Measurements from ENCODE around the gene ARPP21. TPM values are rescaled to one million over a fixed set of nuclear protein-coding genes. Genes with fewer than 3 reads are reported as not detected.

The ARPP21 gene
- total RNA-seq, 1 donor from 2014 or later = not detected

GRCh38 chr3:35670408-35670965, 31.2 kb downstream of the ARPP21 start:
- DNase-seq (ENCODE audit: low spot score) = no peak
- intact Hi-C loops (cut with DNase I) = no loop called here

- DNase-seq (ENCODE audit: low spot score) = no peak
- intact Hi-C loops (cut with DNase I) = no loop called here
Measured at GRCh38 chr3:35671483-35671882, 32.2 kb downstream of the ARPP21 start.

GRCh38 chr3:35673017-35673416, 33.7 kb downstream of the ARPP21 start:
- DNase-seq (ENCODE audit: low spot score) = no peak
- intact Hi-C loops (cut with DNase I) = no loop called here

- DNase-seq (ENCODE audit: low spot score) = no peak
- intact Hi-C loops (cut with DNase I) = no loop called here
Measured at GRCh38 chr3:35674451-35675109, 35.3 kb downstream of the ARPP21 start.

- no peak for DNase-seq (ENCODE audit: low spot score)
- intact Hi-C loops (cut with DNase I) = no loop called here
Measured at GRCh38 chr3:35675206-35675605, 35.9 kb downstream of the ARPP21 start.

GRCh38 chr3:35675621-35676020, 36.3 kb downstream of the ARPP21 start:
- intact Hi-C loops (cut with DNase I) = no loop called here

GRCh38 chr3:35677797-35678196, 38.5 kb downstream of the ARPP21 start:
- DNase-seq (ENCODE audit: low spot score) = no peak
- intact Hi-C loops (cut with DNase I) = no loop called here

More at GRCh38 chr3:35675621-35676020, 36.3 kb downstream of the ARPP21 start:
- DNase-seq (ENCODE audit: low spot score) = no peak

GRCh38 chr3:35678643-35679161, 39.4 kb downstream of the ARPP21 start:
- DNase-seq (ENCODE audit: low spot score) = no peak
- intact Hi-C loops (cut with DNase I) = no loop called here

GRCh38 chr3:35679409-35680080, 40.2 kb downstream of the ARPP21 start:
- DNase-seq (ENCODE audit: low spot score) = no peak
- intact Hi-C loops (cut with DNase I) = no loop called here

- intact Hi-C loops (cut with DNase I) = no loop called here
- no peak for DNase-seq (ENCODE audit: low spot score)
Measured at GRCh38 chr3:35680866-35681650, 41.7 kb downstream of the ARPP21 start.

- no peak for DNase-seq (ENCODE audit: low spot score)
- intact Hi-C loops (cut with DNase I) = no loop called here
Measured at GRCh38 chr3:35685153-35685552, 45.8 kb downstream of the ARPP21 start.

- intact Hi-C loops (cut with DNase I) = no loop called here
- no peak for DNase-seq (ENCODE audit: low spot score)
Measured at GRCh38 chr3:35688826-35689225, 49.5 kb downstream of the ARPP21 start.

GRCh38 chr3:35690271-35690670, 50.9 kb downstream of the ARPP21 start:
- no peak for DNase-seq (ENCODE audit: low spot score)

GRCh38 chr3:35705904-35706303, 66.6 kb downstream of the ARPP21 start:
- no peak for DNase-seq (ENCODE audit: low spot score)
- intact Hi-C loops (cut with DNase I) = no loop called here

More at GRCh38 chr3:35690271-35690670, 50.9 kb downstream of the ARPP21 start:
- intact Hi-C loops (cut with DNase I) = no loop called here

GRCh38 chr3:35707904-35708303, 68.6 kb downstream of the ARPP21 start:
- intact Hi-C loops (cut with DNase I) = no loop called here
- DNase-seq (ENCODE audit: low spot score) = no peak

- intact Hi-C loops (cut with DNase I) = no loop called here
- DNase-seq (ENCODE audit: low spot score) = no peak
Measured at GRCh38 chr3:35708394-35709271, 69.3 kb downstream of the ARPP21 start.

- intact Hi-C loops (cut with DNase I) = no loop called here
- DNase-seq (ENCODE audit: low spot score) = no peak
Measured at GRCh38 chr3:35709691-35710090, 70.4 kb downstream of the ARPP21 start.

- intact Hi-C loops (cut with DNase I) = no loop called here
- no peak for DNase-seq (ENCODE audit: low spot score)
Measured at GRCh38 chr3:35710554-35710953, 71.2 kb downstream of the ARPP21 start.

GRCh38 chr3:35718921-35719320, 79.6 kb downstream of the ARPP21 start:
- intact Hi-C loops (cut with DNase I) = no loop called here
- DNase-seq (ENCODE audit: low spot score) = no peak
